Mesothelial cell of epicardium (in vitro differentiated cells): ENCODE measurements around the gene DGKQ. TPM values are rescaled to one million over a fixed set of nuclear protein-coding genes. Genes with fewer than 3 reads are reported as not detected.

Source experiments
- DNase-seq, 2 experiments: peaks; one replicate each; pipeline ENCODE4 v3.0.0; 2021; ENCODE audit warnings: low spot score in 2 of 2; ENCODE audit not compliant: unreplicated experiment in 2 of 2
- H3K27ac Mint-ChIP-seq: 2 replicates; pipeline ENCODE4 v1.8.0; 2021; ENCODE audit warnings: mixed read lengths
- H3K27me3 Mint-ChIP-seq: 2 replicates; pipeline ENCODE4 v1.8.0; 2021; ENCODE audit warnings: low read depth, mixed read lengths
- H3K36me3 Mint-ChIP-seq: 2 replicates; pipeline ENCODE4 v1.8.0; 2021; ENCODE audit warnings: mixed read lengths
- H3K4me1 Mint-ChIP-seq: 2 replicates; pipeline ENCODE4 v1.8.0; 2021; ENCODE audit warnings: mixed read lengths
- H3K4me3 Mint-ChIP-seq: 2 replicates; pipeline ENCODE4 v1.8.0; 2021; ENCODE audit warnings: mild to moderate bottlenecking, moderate library complexity, mixed read lengths
- H3K9me3 Mint-ChIP-seq: 2 replicates; pipeline ENCODE4 v1.8.0; 2021; ENCODE audit warnings: mixed read lengths
- total RNA-seq: library from RNA; stranded (reverse); gene quantifications from 3 replicates; pipeline ENCODE4 v1.2.1, GENCODE V29; 2021
- TF ChIP-seq, protein P1 (sequence below): fragments of 200-600 bp; sonication (generic); IDR thresholded peaks from one replicate; pipeline ENCODE4 v1.5.0; 2021; ENCODE audit warnings: antibody characterized with exemption; ENCODE audit not compliant: unreplicated experiment

DGKQ gene
- total RNA-seq, 1 donor from 2014 or later = 15.6 TPM

DNA sequence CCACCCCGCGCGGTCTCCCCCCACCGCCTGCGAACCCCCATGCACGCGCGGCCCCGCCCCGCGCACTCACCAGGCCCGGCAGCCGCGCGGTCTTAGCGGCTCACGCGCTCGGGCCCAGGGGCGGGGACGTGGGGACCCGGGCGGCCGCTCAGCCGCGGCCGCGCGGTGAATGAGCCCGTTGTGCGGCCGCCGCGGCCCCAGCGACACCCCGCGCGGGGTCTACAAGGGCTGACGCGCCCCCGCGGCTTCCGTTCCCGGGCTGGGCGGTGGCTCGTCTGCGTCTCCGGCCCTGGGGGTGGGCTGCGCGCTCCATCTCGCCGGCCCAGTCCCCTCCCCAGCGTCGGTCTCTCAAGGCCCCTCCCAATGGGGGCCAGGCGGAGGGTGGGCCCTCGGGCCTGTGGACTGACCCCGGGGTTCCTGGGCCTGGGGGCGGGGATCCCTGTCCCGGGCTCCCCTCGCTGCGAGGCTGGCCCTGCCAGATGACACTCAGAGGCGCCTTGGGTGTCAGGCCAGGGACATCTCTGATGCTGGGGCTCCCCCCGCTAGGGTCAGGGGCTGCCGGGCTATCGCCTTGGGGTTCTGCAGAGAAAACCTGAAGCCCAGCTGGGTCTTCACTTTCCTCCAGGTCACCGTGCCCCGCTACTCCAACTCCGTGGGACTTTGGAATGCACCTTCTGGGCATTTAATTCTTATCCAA, 24.2 kb upstream of the DGKQ start:
- no peaks in the 10 kb centered on the region for H3K9me3 Mint-ChIP-seq

GRCh38 chr4:996997-997374, 23.6 kb upstream of the DGKQ start:
- Mint-ChIP-seq H3K27me3 (peaks cover 58% of the 10 kb centered on the region), H3K9me3 (no peaks in the 10 kb centered on the region), H3K36me3 (no peaks in the 10 kb centered on the region), H3K4me3 (peak overlapping the region; percentile 17), H3K4me1 (no peaks in the 10 kb centered on the region), H3K27ac (no peak overlapping the region)
- DNase-seq = no peak
- TF ChIP-seq, protein P1, sequence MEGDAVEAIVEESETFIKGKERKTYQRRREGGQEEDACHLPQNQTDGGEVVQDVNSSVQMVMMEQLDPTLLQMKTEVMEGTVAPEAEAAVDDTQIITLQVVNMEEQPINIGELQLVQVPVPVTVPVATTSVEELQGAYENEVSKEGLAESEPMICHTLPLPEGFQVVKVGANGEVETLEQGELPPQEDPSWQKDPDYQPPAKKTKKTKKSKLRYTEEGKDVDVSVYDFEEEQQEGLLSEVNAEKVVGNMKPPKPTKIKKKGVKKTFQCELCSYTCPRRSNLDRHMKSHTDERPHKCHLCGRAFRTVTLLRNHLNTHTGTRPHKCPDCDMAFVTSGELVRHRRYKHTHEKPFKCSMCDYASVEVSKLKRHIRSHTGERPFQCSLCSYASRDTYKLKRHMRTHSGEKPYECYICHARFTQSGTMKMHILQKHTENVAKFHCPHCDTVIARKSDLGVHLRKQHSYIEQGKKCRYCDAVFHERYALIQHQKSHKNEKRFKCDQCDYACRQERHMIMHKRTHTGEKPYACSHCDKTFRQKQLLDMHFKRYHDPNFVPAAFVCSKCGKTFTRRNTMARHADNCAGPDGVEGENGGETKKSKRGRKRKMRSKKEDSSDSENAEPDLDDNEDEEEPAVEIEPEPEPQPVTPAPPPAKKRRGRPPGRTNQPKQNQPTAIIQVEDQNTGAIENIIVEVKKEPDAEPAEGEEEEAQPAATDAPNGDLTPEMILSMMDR = no peak

More for the DNA sequence above, 24.2 kb upstream of the DGKQ start:
- TF ChIP-seq, protein P1 = no peak
- peaks cover 61% of the 10 kb centered on the region for H3K27me3 Mint-ChIP-seq
- DNase-seq = no peak
- H3K4me1 Mint-ChIP-seq = peaks cover 2% of the 10 kb centered on the region
- no peak overlapping the region for H3K4me3 Mint-ChIP-seq
- H3K27ac Mint-ChIP-seq = no peak overlapping the region
- H3K36me3 Mint-ChIP-seq = no peaks in the 10 kb centered on the region

- peak overlapping the region; percentile 17 for H3K4me3 Mint-ChIP-seq
- no peaks in the 10 kb centered on the region for H3K36me3 Mint-ChIP-seq
- no peaks in the 10 kb centered on the region for H3K4me1 Mint-ChIP-seq
- no peak for DNase-seq
- TF ChIP-seq, protein P1 = no peak
- H3K27me3 Mint-ChIP-seq = peaks cover 51% of the 10 kb centered on the region
- H3K27ac Mint-ChIP-seq = no peak overlapping the region
- no peaks in the 10 kb centered on the region for H3K9me3 Mint-ChIP-seq
Observed at GRCh38 chr4:996030-996996, 22.9 kb upstream of the DGKQ start.

- Mint-ChIP-seq H3K27me3 (peaks cover 44% of the 10 kb centered on the region), H3K9me3 (no peaks in the 10 kb centered on the region), H3K4me3 (peak overlapping the region; percentile 21)
Observed at GRCh38 chr4:995311-996026, 22.1 kb upstream of the DGKQ start.

More at GRCh38 chr4:995311-996026, 22.1 kb upstream of the DGKQ start:
- no peak for DNase-seq
- H3K27ac Mint-ChIP-seq = no peak overlapping the region
- TF ChIP-seq, protein P1 = no peak
- no peaks in the 10 kb centered on the region for H3K36me3 Mint-ChIP-seq
- no peaks in the 10 kb centered on the region for H3K4me1 Mint-ChIP-seq
